Gastrocnemius medialis (tissue), 4 donors: ENCODE results near the gene AHI1.

ENCODE experiments used
- CTCF ChIP-seq, 5 experiments: fragments of 450-650 bp in 3 of 5; fragments of 200-600 bp in 2 of 5; sonication (generic) in 2 of 5; IDR thresholded peaks in 4 of 5; conservative IDR thresholded peaks in 1 of 5; 1 replicate in 4 of 5; 2 replicates in 1 of 5; pipeline ENCODE4 v1.5.1; 2016 to 2019; ENCODE audit warnings: antibody characterized with exemption in 5 of 5, mild to moderate bottlenecking in 3 of 5, moderate library complexity in 3 of 5
- POLR2A ChIP-seq, 2 donors: fragments of 450-650 bp; IDR thresholded peaks; one replicate each; pipeline ENCODE4 v1.6.1; 2017; ENCODE audit warnings: antibody characterized with exemption in 2 of 2, mild to moderate bottlenecking in 2 of 2, moderate library complexity in 2 of 2

GRCh38 chr6:135503703-135504475 is 6.3 kb upstream of the AHI1 start:
- TF ChIP-seq CTCF (IDR thresholded peaks at IDR 0.05 in 4 of 5, conservative IDR thresholded peaks at IDR 0.05 in 1 of 5) (no peak), POLR2A (IDR thresholded peaks at IDR 0.05) (no peak)
